Measurements from ENCODE around the gene ITIH1.

Gene ITIH1

GRCh38 chr3:52786330-52787215 is 9.2 kb downstream of the ITIH1 start:
- no peak for TF ChIP-seq CTCF (IDR thresholded peaks at IDR 0.05; ENCODE audit: low read depth, low read length)
- in situ Hi-C loops (cut with HindIII; ENCODE audit: low sequenced_read_pairs): no loop called here
- no peak for DNase-seq (ENCODE audit: low read depth, low spot score)
- H3K4me3 ChIP-seq (ENCODE audit: low read depth, low read length): no peak overlapping the region

GRCh38 chr3:52787246-52787645 is 9.8 kb downstream of the ITIH1 start:
- in situ Hi-C loops (cut with HindIII; ENCODE audit: low sequenced_read_pairs): no loop called here
- TF ChIP-seq CTCF (IDR thresholded peaks at IDR 0.05; ENCODE audit: low read depth, low read length): no peak
- H3K4me3 ChIP-seq (ENCODE audit: low read depth, low read length): no peak overlapping the region
- no peak for DNase-seq (ENCODE audit: low read depth, low spot score)

- in situ Hi-C loops (cut with HindIII; ENCODE audit: low sequenced_read_pairs): no loop called here
- DNase-seq (ENCODE audit: low read depth, low spot score): no peak
- no peak for TF ChIP-seq CTCF (IDR thresholded peaks at IDR 0.05; ENCODE audit: low read depth, low read length)
These were observed 10.6 kb downstream of the ITIH1 start for GRCh38 chr3:52787672-52788625.

GRCh38 chr3:52788890-52789745 is 11.7 kb downstream of the ITIH1 start:
- DNase-seq (ENCODE audit: low read depth, low spot score): no peak
- no peak for TF ChIP-seq CTCF (IDR thresholded peaks at IDR 0.05; ENCODE audit: low read depth, low read length)
- H3K4me3 ChIP-seq (ENCODE audit: low read depth, low read length): no peak overlapping the region
- in situ Hi-C loops (cut with HindIII; ENCODE audit: low sequenced_read_pairs): no loop called here

More at GRCh38 chr3:52787672-52788625, 10.6 kb downstream of the ITIH1 start:
- H3K4me3 ChIP-seq (ENCODE audit: low read depth, low read length): no peak overlapping the region

GRCh38 chr3:52789746-52790040 is 12.3 kb downstream of the ITIH1 start:
- no peak overlapping the region for H3K4me3 ChIP-seq (ENCODE audit: low read depth, low read length)
- no peak for TF ChIP-seq CTCF (IDR thresholded peaks at IDR 0.05; ENCODE audit: low read depth, low read length)
- no peak for DNase-seq (ENCODE audit: low read depth, low spot score)
- in situ Hi-C loops (cut with HindIII; ENCODE audit: low sequenced_read_pairs): no loop called here

- no peak for DNase-seq (ENCODE audit: low read depth, low spot score)
- TF ChIP-seq CTCF (IDR thresholded peaks at IDR 0.05; ENCODE audit: low read depth, low read length): no peak
- H3K4me3 ChIP-seq (ENCODE audit: low read depth, low read length): no peak overlapping the region
- in situ Hi-C loops (cut with HindIII; ENCODE audit: low sequenced_read_pairs): no loop called here
These were observed 12.9 kb downstream of the ITIH1 start for GRCh38 chr3:52790337-52790736.
